K562 (cell line): ENCODE results near the gene HRH4. TPM values are rescaled to one million over a fixed set of nuclear protein-coding genes. Genes with fewer than 3 reads are reported as not detected.

Experiments used
- CXXC5 ChIP-seq: fragments of 250-450 bp; sonication (Bioruptor Pico); IDR thresholded peaks from 2 replicates; pipeline ENCODE4 v1.8.0; 2022; ENCODE audit warnings: inconsistent platforms, mild to moderate bottlenecking, moderate library complexity
- ETV6 ChIP-seq, 3 experiments: fragments of 150-350 bp in 1 of 3; sonication (generic) in 1 of 3; formaldehyde crosslinking in 1 of 3; IDR thresholded peaks; 2 replicates each; pipeline versions ENCODE4 v1.6.1 to v1.8.0; 2014 to 2022; ENCODE audit warnings: borderline replicate concordance in 2 of 3, low read depth in 2 of 3, antibody characterized with exemption in 1 of 3, low read length in 1 of 3, mild to moderate bottlenecking in 1 of 3, missing genetic modification reagents in 1 of 3
- MED1 ChIP-seq: sonication (generic); formaldehyde crosslinking; IDR thresholded peaks from 2 replicates; pipeline ENCODE4 v1.8.1; 2023; ENCODE audit warnings: missing genetic modification reagents, borderline replicate concordance
- RAD51 ChIP-seq: fragments of 450-650 bp; IDR thresholded peaks from 2 replicates; pipeline ENCODE4 v1.7.1; 2016; ENCODE audit warnings: low read depth, mild to moderate bottlenecking, borderline replicate concordance
- TCF15 ChIP-seq: fragments of 250-450 bp; sonication (Bioruptor Pico); IDR thresholded peaks from 2 replicates; pipeline ENCODE4 v1.8.0; 2022; ENCODE audit warnings: moderate library complexity, mild to moderate bottlenecking, inconsistent platforms
- TRIM25 ChIP-seq: fragments of 450-650 bp; IDR thresholded peaks from 2 replicates; pipeline ENCODE4 v1.7.0; 2016; ENCODE audit warnings: borderline replicate concordance
- ZBTB17 ChIP-seq: fragments of 450-650 bp; formaldehyde crosslinking; IDR thresholded peaks from 2 replicates; pipeline ENCODE4 v1.4.0; 2020; ENCODE audit warnings: mild to moderate bottlenecking
- ZKSCAN3 ChIP-seq: fragments of 250-450 bp; sonication (Bioruptor Pico); IDR thresholded peaks from 2 replicates; pipeline ENCODE4 v1.4.0; 2020
- ZNF347 ChIP-seq: fragments of 450-650 bp; formaldehyde crosslinking; IDR thresholded peaks from 2 replicates; pipeline ENCODE4 v1.4.0; 2020; ENCODE audit warnings: low read depth, mild to moderate bottlenecking, moderate library complexity
- polyA plus RNA-seq, 8 experiments: library from polyadenylated mRNA; depleted of rRNA in 4 of 8; stranded (reverse) in 5 of 8; unstranded in 3 of 8; fragments of >200 nt; fragmentation: Nextera tagmentation in 2 of 8; fragmentation: Illumina TruSeq in 1 of 8; extraction: Ambion mirVana in 2 of 8; extraction: Trizol in 1 of 8; gene quantifications; 2 replicates each; pipeline versions ENCODE4 v1.2.1 to v1.2.3, GENCODE V29; 2011 to 2014; ENCODE audit warnings: inconsistent platforms in 1 of 8, missing spikeins in 1 of 8
- total RNA-seq, 7 experiments: library from RNA; depleted of rRNA in 6 of 7; stranded (reverse); fragments of >200 nt in 6 of 7; fragmentation: Illumina TruSeq in 2 of 7; extraction: Trizol in 2 of 7; gene quantifications; 2 replicates each; pipeline versions ENCODE4 v1.2.1 to v1.2.3, GENCODE V29; 2011 to 2021; ENCODE audit warnings: low replicate concordance in 1 of 7
- TF ChIP-seq, protein P1 (sequence below): fragments of 200-800 bp; sonication (Bioruptor generic); IDR thresholded peaks from 2 replicates; pipeline ENCODE4 v1.6.1; 2016; ENCODE audit warnings: missing genetic modification characterization, missing compliant biosample characterization
- TF ChIP-seq, protein P2 (sequence below): sonication (generic); formaldehyde crosslinking; IDR thresholded peaks from 2 replicates; pipeline ENCODE4 v1.8.1; 2023; ENCODE audit warnings: mild to moderate bottlenecking, missing genetic modification reagents
- TF ChIP-seq, protein P3 (sequence below): sonication (generic); formaldehyde crosslinking; IDR thresholded peaks from 2 replicates; pipeline ENCODE4 v1.8.0; 2023; ENCODE audit warnings: mild to moderate bottlenecking, missing genetic modification reagents

HRH4 gene
- total and polyA plus RNA-seq, 9 of the 15 experiments (the other 6 are each of a cell fraction or from before 2014, with no cell fraction given): not detected

DNA sequence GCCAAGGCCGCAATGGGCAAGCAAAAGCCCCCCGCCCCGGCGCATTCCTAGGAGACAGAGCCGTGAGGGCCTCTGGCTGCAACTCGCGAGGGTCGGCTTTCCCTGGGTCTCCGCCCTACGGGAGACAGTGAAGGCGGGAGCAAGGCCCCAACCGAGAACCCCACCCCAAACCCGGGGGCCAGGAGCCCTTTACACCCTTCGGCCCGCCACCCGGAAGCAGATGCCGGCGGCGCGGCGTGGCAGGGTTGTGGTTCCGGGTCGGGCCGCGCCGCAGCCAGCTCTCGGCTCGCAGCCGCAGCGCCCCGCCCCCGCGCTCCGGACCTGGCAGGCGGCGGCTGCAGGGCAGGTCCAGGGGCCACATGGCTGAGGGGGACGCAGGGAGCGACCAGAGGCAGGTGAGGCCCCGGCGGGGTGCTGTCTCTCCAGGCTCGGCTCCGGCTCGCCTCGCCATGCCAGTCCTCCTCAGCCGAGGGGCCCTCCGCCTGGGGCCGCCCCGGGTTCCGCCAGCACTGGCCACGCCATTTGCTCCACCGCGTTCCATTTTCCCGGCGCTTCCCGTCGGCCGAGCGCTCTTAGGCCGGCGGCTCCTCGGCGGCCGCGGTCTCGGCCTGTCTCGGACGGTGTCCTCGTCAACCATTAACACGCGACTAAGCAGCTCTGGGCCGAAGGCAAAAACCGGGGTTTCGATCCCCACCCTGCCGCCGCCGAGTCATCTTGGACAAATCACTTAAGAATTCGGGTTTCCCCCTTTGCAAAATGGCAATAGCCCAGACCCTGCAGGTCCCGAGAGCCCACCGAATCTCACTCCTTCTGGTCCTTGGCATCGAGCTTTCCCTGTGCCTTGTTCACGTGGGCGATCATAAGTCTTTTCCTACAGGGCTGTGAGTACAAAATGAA is 33.8 kb upstream of the HRH4 start, which contains the start of gene IMPACT (continued):
- TF ChIP-seq, protein P1, sequence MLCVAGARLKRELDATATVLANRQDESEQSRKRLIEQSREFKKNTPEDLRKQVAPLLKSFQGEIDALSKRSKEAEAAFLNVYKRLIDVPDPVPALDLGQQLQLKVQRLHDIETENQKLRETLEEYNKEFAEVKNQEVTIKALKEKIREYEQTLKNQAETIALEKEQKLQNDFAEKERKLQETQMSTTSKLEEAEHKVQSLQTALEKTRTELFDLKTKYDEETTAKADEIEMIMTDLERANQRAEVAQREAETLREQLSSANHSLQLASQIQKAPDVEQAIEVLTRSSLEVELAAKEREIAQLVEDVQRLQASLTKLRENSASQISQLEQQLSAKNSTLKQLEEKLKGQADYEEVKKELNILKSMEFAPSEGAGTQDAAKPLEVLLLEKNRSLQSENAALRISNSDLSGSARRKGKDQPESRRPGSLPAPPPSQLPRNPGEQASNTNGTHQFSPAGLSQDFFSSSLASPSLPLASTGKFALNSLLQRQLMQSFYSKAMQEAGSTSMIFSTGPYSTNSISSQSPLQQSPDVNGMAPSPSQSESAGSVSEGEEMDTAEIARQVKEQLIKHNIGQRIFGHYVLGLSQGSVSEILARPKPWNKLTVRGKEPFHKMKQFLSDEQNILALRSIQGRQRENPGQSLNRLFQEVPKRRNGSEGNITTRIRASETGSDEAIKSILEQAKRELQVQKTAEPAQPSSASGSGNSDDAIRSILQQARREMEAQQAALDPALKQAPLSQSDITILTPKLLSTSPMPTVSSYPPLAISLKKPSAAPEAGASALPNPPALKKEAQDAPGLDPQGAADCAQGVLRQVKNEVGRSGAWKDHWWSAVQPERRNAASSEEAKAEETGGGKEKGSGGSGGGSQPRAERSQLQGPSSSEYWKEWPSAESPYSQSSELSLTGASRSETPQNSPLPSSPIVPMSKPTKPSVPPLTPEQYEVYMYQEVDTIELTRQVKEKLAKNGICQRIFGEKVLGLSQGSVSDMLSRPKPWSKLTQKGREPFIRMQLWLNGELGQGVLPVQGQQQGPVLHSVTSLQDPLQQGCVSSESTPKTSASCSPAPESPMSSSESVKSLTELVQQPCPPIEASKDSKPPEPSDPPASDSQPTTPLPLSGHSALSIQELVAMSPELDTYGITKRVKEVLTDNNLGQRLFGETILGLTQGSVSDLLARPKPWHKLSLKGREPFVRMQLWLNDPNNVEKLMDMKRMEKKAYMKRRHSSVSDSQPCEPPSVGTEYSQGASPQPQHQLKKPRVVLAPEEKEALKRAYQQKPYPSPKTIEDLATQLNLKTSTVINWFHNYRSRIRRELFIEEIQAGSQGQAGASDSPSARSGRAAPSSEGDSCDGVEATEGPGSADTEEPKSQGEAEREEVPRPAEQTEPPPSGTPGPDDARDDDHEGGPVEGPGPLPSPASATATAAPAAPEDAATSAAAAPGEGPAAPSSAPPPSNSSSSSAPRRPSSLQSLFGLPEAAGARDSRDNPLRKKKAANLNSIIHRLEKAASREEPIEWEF: peak; percentile 72; the same call in 1 of the 2 replicates
- no peak for TF ChIP-seq RAD51
- TF ChIP-seq ZNF347 (CRISPR knock-in tag): no peak
- no peak for TF ChIP-seq ETV6 (IDR thresholded peaks at IDR 0.05; ENCODE audit: borderline replicate concordance in 1 of 2, low read depth in 2 of 2, low read length in 1 of 2)
- no peak for TF ChIP-seq ETV6 (CRISPR knock-in tag; IDR thresholded peaks at IDR 0.05; ENCODE audit: borderline replicate concordance)
- TF ChIP-seq CXXC5 (CRISPR knock-in tag): peak; percentile 100
- no peak for TF ChIP-seq MED1 (CRISPR knock-in tag)
- TF ChIP-seq TRIM25: no peak
- TF ChIP-seq ZBTB17: peak; percentile 86
- TF ChIP-seq, protein P2, sequence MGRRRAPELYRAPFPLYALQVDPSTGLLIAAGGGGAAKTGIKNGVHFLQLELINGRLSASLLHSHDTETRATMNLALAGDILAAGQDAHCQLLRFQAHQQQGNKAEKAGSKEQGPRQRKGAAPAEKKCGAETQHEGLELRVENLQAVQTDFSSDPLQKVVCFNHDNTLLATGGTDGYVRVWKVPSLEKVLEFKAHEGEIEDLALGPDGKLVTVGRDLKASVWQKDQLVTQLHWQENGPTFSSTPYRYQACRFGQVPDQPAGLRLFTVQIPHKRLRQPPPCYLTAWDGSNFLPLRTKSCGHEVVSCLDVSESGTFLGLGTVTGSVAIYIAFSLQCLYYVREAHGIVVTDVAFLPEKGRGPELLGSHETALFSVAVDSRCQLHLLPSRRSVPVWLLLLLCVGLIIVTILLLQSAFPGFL (CRISPR knock-in tag): no peak
- TF ChIP-seq TCF15: peak; percentile 69; the same call in 1 of the 2 replicates
- TF ChIP-seq, protein P3, sequence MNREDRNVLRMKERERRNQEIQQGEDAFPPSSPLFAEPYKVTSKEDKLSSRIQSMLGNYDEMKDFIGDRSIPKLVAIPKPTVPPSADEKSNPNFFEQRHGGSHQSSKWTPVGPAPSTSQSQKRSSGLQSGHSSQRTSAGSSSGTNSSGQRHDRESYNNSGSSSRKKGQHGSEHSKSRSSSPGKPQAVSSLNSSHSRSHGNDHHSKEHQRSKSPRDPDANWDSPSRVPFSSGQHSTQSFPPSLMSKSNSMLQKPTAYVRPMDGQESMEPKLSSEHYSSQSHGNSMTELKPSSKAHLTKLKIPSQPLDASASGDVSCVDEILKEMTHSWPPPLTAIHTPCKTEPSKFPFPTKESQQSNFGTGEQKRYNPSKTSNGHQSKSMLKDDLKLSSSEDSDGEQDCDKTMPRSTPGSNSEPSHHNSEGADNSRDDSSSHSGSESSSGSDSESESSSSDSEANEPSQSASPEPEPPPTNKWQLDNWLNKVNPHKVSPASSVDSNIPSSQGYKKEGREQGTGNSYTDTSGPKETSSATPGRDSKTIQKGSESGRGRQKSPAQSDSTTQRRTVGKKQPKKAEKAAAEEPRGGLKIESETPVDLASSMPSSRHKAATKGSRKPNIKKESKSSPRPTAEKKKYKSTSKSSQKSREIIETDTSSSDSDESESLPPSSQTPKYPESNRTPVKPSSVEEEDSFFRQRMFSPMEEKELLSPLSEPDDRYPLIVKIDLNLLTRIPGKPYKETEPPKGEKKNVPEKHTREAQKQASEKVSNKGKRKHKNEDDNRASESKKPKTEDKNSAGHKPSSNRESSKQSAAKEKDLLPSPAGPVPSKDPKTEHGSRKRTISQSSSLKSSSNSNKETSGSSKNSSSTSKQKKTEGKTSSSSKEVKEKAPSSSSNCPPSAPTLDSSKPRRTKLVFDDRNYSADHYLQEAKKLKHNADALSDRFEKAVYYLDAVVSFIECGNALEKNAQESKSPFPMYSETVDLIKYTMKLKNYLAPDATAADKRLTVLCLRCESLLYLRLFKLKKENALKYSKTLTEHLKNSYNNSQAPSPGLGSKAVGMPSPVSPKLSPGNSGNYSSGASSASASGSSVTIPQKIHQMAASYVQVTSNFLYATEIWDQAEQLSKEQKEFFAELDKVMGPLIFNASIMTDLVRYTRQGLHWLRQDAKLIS (CRISPR knock-in tag): 0 out of 2 replicates have a peak, but pooled peaks have one; percentile 39
- peak; percentile 32; the same call in 1 of the 2 replicates for TF ChIP-seq ZKSCAN3 (CRISPR knock-in tag)
